ENCODE measurements around the gene GALNT17.

Gene GALNT17

GRCh38 chr7:71657386-71657785, 525.4 kb downstream of the GALNT17 start:
- FAIRE-seq: no peak
- TF ChIP-seq POU2F2 (IDR thresholded peaks at IDR 0.05; ENCODE audit: low read depth, low read length): no peak
- no peak for TF ChIP-seq TAF1 (IDR thresholded peaks at IDR 0.05; ENCODE audit: low read depth, low read length)
- TF ChIP-seq POLR2A (IDR thresholded peaks at IDR 0.05; ENCODE audit: low read depth, low read length): no peak
- no peak for TF ChIP-seq SPI1 (IDR thresholded peaks at IDR 0.05; ENCODE audit: low read depth, low read length)
- TF ChIP-seq POLR2AphosphoS5 (IDR thresholded peaks at IDR 0.05; ENCODE audit: low read depth, low read length): no peak
- TF ChIP-seq PAX5 (IDR thresholded peaks at IDR 0.05; ENCODE audit: insufficient read depth, low read length, severe bottlenecking): no peak
- DNase-seq (ENCODE audit: insufficient read length, low spot score): no peak

- no peak for FAIRE-seq
- no peak for DNase-seq (ENCODE audit: insufficient read length, low spot score)
- TF ChIP-seq TAF1 (IDR thresholded peaks at IDR 0.05; ENCODE audit: low read depth, low read length): no peak
- no peak for TF ChIP-seq SPI1 (IDR thresholded peaks at IDR 0.05; ENCODE audit: low read depth, low read length)
Measured at GRCh38 chr7:71659622-71660021, 527.7 kb downstream of the GALNT17 start.

GRCh38 chr7:71661671-71662224, 529.8 kb downstream of the GALNT17 start:
- no peak for TF ChIP-seq SPI1 (IDR thresholded peaks at IDR 0.05; ENCODE audit: low read depth, low read length)
- no peak for TF ChIP-seq POU2F2 (IDR thresholded peaks at IDR 0.05; ENCODE audit: low read depth, low read length)
- TF ChIP-seq PAX5 (IDR thresholded peaks at IDR 0.05; ENCODE audit: insufficient read depth, low read length, severe bottlenecking): no peak
- no peak for TF ChIP-seq POLR2AphosphoS5 (IDR thresholded peaks at IDR 0.05; ENCODE audit: low read depth, low read length)
- TF ChIP-seq POLR2A (IDR thresholded peaks at IDR 0.05; ENCODE audit: low read depth, low read length): no peak
- no peak for TF ChIP-seq TAF1 (IDR thresholded peaks at IDR 0.05; ENCODE audit: low read depth, low read length)
- FAIRE-seq: no peak
- DNase-seq (ENCODE audit: insufficient read length, low spot score): no peak

- TF ChIP-seq POU2F2 (IDR thresholded peaks at IDR 0.05; ENCODE audit: low read depth, low read length) (no peak), POLR2AphosphoS5 (IDR thresholded peaks at IDR 0.05; ENCODE audit: low read depth, low read length) (no peak), SPI1 (IDR thresholded peaks at IDR 0.05; ENCODE audit: low read depth, low read length) (no peak), POLR2A (IDR thresholded peaks at IDR 0.05; ENCODE audit: low read depth, low read length) (no peak), PAX5 (IDR thresholded peaks at IDR 0.05; ENCODE audit: insufficient read depth, low read length, severe bottlenecking) (no peak), TAF1 (IDR thresholded peaks at IDR 0.05; ENCODE audit: low read depth, low read length) (no peak)
- no peak for FAIRE-seq
- no peak for DNase-seq (ENCODE audit: insufficient read length, low spot score)
Measured at GRCh38 chr7:71665716-71666115, 533.8 kb downstream of the GALNT17 start.

- FAIRE-seq: no peak
- TF ChIP-seq PAX5 (IDR thresholded peaks at IDR 0.05; ENCODE audit: insufficient read depth, low read length, severe bottlenecking): no peak
- TF ChIP-seq SPI1 (IDR thresholded peaks at IDR 0.05; ENCODE audit: low read depth, low read length): no peak
- TF ChIP-seq TAF1 (IDR thresholded peaks at IDR 0.05; ENCODE audit: low read depth, low read length): no peak
- no peak for TF ChIP-seq POLR2AphosphoS5 (IDR thresholded peaks at IDR 0.05; ENCODE audit: low read depth, low read length)
- no peak for TF ChIP-seq POU2F2 (IDR thresholded peaks at IDR 0.05; ENCODE audit: low read depth, low read length)
- no peak for TF ChIP-seq POLR2A (IDR thresholded peaks at IDR 0.05; ENCODE audit: low read depth, low read length)
- no peak for DNase-seq (ENCODE audit: insufficient read length, low spot score)
Measured at GRCh38 chr7:71668572-71668971, 536.6 kb downstream of the GALNT17 start.

- DNase-seq (ENCODE audit: insufficient read length, low spot score) (no peak), FAIRE-seq (no peak)
- TF ChIP-seq TAF1 (IDR thresholded peaks at IDR 0.05; ENCODE audit: low read depth, low read length): no peak
- TF ChIP-seq POLR2AphosphoS5 (IDR thresholded peaks at IDR 0.05; ENCODE audit: low read depth, low read length): no peak
- TF ChIP-seq SPI1 (IDR thresholded peaks at IDR 0.05; ENCODE audit: low read depth, low read length): no peak
- no peak for TF ChIP-seq PAX5 (IDR thresholded peaks at IDR 0.05; ENCODE audit: insufficient read depth, low read length, severe bottlenecking)
- no peak for TF ChIP-seq POU2F2 (IDR thresholded peaks at IDR 0.05; ENCODE audit: low read depth, low read length)
- no peak for TF ChIP-seq POLR2A (IDR thresholded peaks at IDR 0.05; ENCODE audit: low read depth, low read length)
Measured at GRCh38 chr7:71679480-71679879, 547.5 kb downstream of the GALNT17 start.

- DNase-seq (ENCODE audit: insufficient read length, low spot score): no peak
- TF ChIP-seq PAX5 (IDR thresholded peaks at IDR 0.05; ENCODE audit: insufficient read depth, low read length, severe bottlenecking): no peak
- no peak for TF ChIP-seq POLR2A (IDR thresholded peaks at IDR 0.05; ENCODE audit: low read depth, low read length)
- no peak for TF ChIP-seq TAF1 (IDR thresholded peaks at IDR 0.05; ENCODE audit: low read depth, low read length)
- no peak for TF ChIP-seq POU2F2 (IDR thresholded peaks at IDR 0.05; ENCODE audit: low read depth, low read length)
- no peak for TF ChIP-seq POLR2AphosphoS5 (IDR thresholded peaks at IDR 0.05; ENCODE audit: low read depth, low read length)
- no peak for TF ChIP-seq SPI1 (IDR thresholded peaks at IDR 0.05; ENCODE audit: low read depth, low read length)
- FAIRE-seq: no peak
Measured at GRCh38 chr7:71682181-71682580, 550.2 kb downstream of the GALNT17 start.

- TF ChIP-seq TAF1 (IDR thresholded peaks at IDR 0.05; ENCODE audit: low read depth, low read length): no peak
- TF ChIP-seq POU2F2 (IDR thresholded peaks at IDR 0.05; ENCODE audit: low read depth, low read length): no peak
- no peak for TF ChIP-seq PAX5 (IDR thresholded peaks at IDR 0.05; ENCODE audit: insufficient read depth, low read length, severe bottlenecking)
- no peak for TF ChIP-seq SPI1 (IDR thresholded peaks at IDR 0.05; ENCODE audit: low read depth, low read length)
- no peak for TF ChIP-seq POLR2A (IDR thresholded peaks at IDR 0.05; ENCODE audit: low read depth, low read length)
- FAIRE-seq (no peak), DNase-seq (ENCODE audit: insufficient read length, low spot score) (no peak)
Measured at GRCh38 chr7:71682841-71683781, 551.2 kb downstream of the GALNT17 start.

- no peak for FAIRE-seq
- no peak for DNase-seq (ENCODE audit: insufficient read length, low spot score)
- no peak for TF ChIP-seq POLR2A (IDR thresholded peaks at IDR 0.05; ENCODE audit: low read depth, low read length)
Measured at GRCh38 chr7:71687286-71687685, 555.3 kb downstream of the GALNT17 start.
